ENCODE results near the gene DHX30.
"Not testable (repeated sequence)": the region's sequence is repeated elsewhere in the genome, so short reads cannot be mapped to it uniquely, and the experiment has no call there.

GRCh38 chr3:47887991-47888390 lies 85.1 kb downstream of the DHX30 start:
- TF ChIP-seq, protein P1, sequence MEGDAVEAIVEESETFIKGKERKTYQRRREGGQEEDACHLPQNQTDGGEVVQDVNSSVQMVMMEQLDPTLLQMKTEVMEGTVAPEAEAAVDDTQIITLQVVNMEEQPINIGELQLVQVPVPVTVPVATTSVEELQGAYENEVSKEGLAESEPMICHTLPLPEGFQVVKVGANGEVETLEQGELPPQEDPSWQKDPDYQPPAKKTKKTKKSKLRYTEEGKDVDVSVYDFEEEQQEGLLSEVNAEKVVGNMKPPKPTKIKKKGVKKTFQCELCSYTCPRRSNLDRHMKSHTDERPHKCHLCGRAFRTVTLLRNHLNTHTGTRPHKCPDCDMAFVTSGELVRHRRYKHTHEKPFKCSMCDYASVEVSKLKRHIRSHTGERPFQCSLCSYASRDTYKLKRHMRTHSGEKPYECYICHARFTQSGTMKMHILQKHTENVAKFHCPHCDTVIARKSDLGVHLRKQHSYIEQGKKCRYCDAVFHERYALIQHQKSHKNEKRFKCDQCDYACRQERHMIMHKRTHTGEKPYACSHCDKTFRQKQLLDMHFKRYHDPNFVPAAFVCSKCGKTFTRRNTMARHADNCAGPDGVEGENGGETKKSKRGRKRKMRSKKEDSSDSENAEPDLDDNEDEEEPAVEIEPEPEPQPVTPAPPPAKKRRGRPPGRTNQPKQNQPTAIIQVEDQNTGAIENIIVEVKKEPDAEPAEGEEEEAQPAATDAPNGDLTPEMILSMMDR (IDR thresholded peaks at IDR 0.05 in 4 of 5, conservative IDR thresholded peaks at IDR 0.05 in 1 of 5), result not testable (repeated sequence)
- not testable (repeated sequence) for TF ChIP-seq POLR2A (IDR thresholded peaks at IDR 0.05)
